ENCODE results near the gene FAM47E.
"Not testable (repeated sequence)": the region's sequence is repeated elsewhere in the genome, so short reads cannot be mapped to it uniquely, and the experiment has no call there.

FAM47E gene

GRCh38 chr4:76278583-76278982 lies 27.1 kb downstream of the FAM47E start:
- no peaks in the 10 kb centered on the region for H3K36me3 ChIP-seq (ENCODE audit: control insufficient read depth, low read length)
- no peaks in the 10 kb centered on the region for H3F3A ChIP-seq (ENCODE audit: control insufficient read depth, insufficient read depth)
- no peak overlapping the region for H3K4me3 ChIP-seq (ENCODE audit: low read length)
- H3K27me3 ChIP-seq (ENCODE audit: control insufficient read depth, low read length): no peaks in the 10 kb centered on the region
- no peaks in the 10 kb centered on the region for H3K4me1 ChIP-seq (ENCODE audit: control insufficient read depth, low read length)
- H4K20me1 ChIP-seq (ENCODE audit: control insufficient read depth, insufficient read depth, low read depth, low read length): no peaks in the 10 kb centered on the region
- no peaks in the 10 kb centered on the region for H3K9me3 ChIP-seq (ENCODE audit: control insufficient read depth, insufficient read depth, low read length)
- TF ChIP-seq EZH2phosphoT487 (IDR thresholded peaks at IDR 0.05; ENCODE audit: borderline replicate concordance, low read length): no peak
- TF ChIP-seq, protein P1, sequence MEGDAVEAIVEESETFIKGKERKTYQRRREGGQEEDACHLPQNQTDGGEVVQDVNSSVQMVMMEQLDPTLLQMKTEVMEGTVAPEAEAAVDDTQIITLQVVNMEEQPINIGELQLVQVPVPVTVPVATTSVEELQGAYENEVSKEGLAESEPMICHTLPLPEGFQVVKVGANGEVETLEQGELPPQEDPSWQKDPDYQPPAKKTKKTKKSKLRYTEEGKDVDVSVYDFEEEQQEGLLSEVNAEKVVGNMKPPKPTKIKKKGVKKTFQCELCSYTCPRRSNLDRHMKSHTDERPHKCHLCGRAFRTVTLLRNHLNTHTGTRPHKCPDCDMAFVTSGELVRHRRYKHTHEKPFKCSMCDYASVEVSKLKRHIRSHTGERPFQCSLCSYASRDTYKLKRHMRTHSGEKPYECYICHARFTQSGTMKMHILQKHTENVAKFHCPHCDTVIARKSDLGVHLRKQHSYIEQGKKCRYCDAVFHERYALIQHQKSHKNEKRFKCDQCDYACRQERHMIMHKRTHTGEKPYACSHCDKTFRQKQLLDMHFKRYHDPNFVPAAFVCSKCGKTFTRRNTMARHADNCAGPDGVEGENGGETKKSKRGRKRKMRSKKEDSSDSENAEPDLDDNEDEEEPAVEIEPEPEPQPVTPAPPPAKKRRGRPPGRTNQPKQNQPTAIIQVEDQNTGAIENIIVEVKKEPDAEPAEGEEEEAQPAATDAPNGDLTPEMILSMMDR (IDR thresholded peaks at IDR 0.05; ENCODE audit: low read depth, low read length, poor library complexity, severe bottlenecking): no peak
- H3K79me2 ChIP-seq (ENCODE audit: control insufficient read depth, low read length): no peaks in the 10 kb centered on the region
- no peak overlapping the region for H3K27ac ChIP-seq (ENCODE audit: low read depth, low read length)
- no peak overlapping the region for H3K4me2 ChIP-seq (ENCODE audit: low read length)
- no peaks in the 10 kb centered on the region for H3K9me2 ChIP-seq (replicated peaks; ENCODE audit: control insufficient read depth, low read length)

DNA sequence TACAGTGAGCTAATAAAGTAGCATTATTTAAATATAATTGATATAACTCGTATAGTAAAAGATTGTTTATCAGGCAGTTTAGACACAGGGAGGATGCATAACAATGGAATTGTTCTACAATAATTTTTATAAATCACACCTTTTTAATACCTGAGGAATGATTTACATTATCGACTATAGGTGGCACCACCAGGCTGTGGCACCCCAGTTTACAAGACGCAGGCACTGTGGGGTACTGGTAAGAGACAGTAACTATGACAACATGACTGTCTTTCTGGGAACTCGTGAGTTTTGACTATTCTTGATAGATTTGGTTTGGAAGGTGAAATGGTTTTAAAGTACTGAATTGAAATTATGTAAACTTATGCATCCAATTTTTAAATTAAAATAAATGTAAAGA lies 27.9 kb downstream of the FAM47E start:
- no peaks in the 10 kb centered on the region for H3K4me1 ChIP-seq (ENCODE audit: control insufficient read depth, low read length)
- H3F3A ChIP-seq (ENCODE audit: control insufficient read depth, insufficient read depth): no peaks in the 10 kb centered on the region
- no peaks in the 10 kb centered on the region for H3K79me2 ChIP-seq (ENCODE audit: control insufficient read depth, low read length)
- H4K20me1 ChIP-seq (ENCODE audit: control insufficient read depth, insufficient read depth, low read depth, low read length): no peaks in the 10 kb centered on the region
- H3K9me3 ChIP-seq (ENCODE audit: control insufficient read depth, insufficient read depth, low read length): no peaks in the 10 kb centered on the region
- H3K4me3 ChIP-seq (ENCODE audit: low read length): no peak overlapping the region
- H3K36me3 ChIP-seq (ENCODE audit: control insufficient read depth, low read length): no peaks in the 10 kb centered on the region
- no peak overlapping the region for H3K27ac ChIP-seq (ENCODE audit: low read depth, low read length)
- H3K4me2 ChIP-seq (ENCODE audit: low read length): no peak overlapping the region
- H3K9me2 ChIP-seq (replicated peaks; ENCODE audit: control insufficient read depth, low read length): no peaks in the 10 kb centered on the region
- TF ChIP-seq EZH2phosphoT487 (IDR thresholded peaks at IDR 0.05; ENCODE audit: borderline replicate concordance, low read length): no peak
- TF ChIP-seq, protein P1 (IDR thresholded peaks at IDR 0.05; ENCODE audit: low read depth, low read length, poor library complexity, severe bottlenecking): no peak
- no peaks in the 10 kb centered on the region for H3K27me3 ChIP-seq (ENCODE audit: control insufficient read depth, low read length)

- Histone ChIP-seq H3K4me2 (ENCODE audit: low read length) (no peak overlapping the region), H3K79me2 (ENCODE audit: control insufficient read depth, low read length) (no peaks in the 10 kb centered on the region), H3K4me1 (ENCODE audit: control insufficient read depth, low read length) (no peaks in the 10 kb centered on the region), H3K4me3 (ENCODE audit: low read length) (no peak overlapping the region), H3K27ac (ENCODE audit: low read depth, low read length) (no peak overlapping the region), H3F3A (ENCODE audit: control insufficient read depth, insufficient read depth) (no peaks in the 10 kb centered on the region), H3K9me2 (replicated peaks; ENCODE audit: control insufficient read depth, low read length) (no peaks in the 10 kb centered on the region), H3K27me3 (ENCODE audit: control insufficient read depth, low read length) (no peaks in the 10 kb centered on the region), H4K20me1 (ENCODE audit: control insufficient read depth, insufficient read depth, low read depth, low read length) (no peaks in the 10 kb centered on the region), H3K9me3 (ENCODE audit: control insufficient read depth, insufficient read depth, low read length) (no peaks in the 10 kb centered on the region), H3K36me3 (ENCODE audit: control insufficient read depth, low read length) (no peaks in the 10 kb centered on the region)
- TF ChIP-seq, protein P1 (IDR thresholded peaks at IDR 0.05; ENCODE audit: low read depth, low read length, poor library complexity, severe bottlenecking): no peak
- TF ChIP-seq EZH2phosphoT487 (IDR thresholded peaks at IDR 0.05; ENCODE audit: borderline replicate concordance, low read length): no peak
Measured at GRCh38 chr4:76280488-76281441, 29.2 kb downstream of the FAM47E start.

- H3K79me2 ChIP-seq (ENCODE audit: control insufficient read depth, low read length); H3K4me3 ChIP-seq (ENCODE audit: low read length): not testable (repeated sequence)
Measured at GRCh38 chr4:76281594-76281993, 30.1 kb downstream of the FAM47E start.

More at GRCh38 chr4:76281594-76281993, 30.1 kb downstream of the FAM47E start:
- H3K4me2 ChIP-seq (ENCODE audit: low read length); H3F3A ChIP-seq (ENCODE audit: control insufficient read depth, insufficient read depth); H4K20me1 ChIP-seq (ENCODE audit: control insufficient read depth, insufficient read depth, low read depth, low read length); H3K4me1 ChIP-seq (ENCODE audit: control insufficient read depth, low read length); H3K9me2 ChIP-seq (replicated peaks; ENCODE audit: control insufficient read depth, low read length); H3K36me3 ChIP-seq (ENCODE audit: control insufficient read depth, low read length); H3K27ac ChIP-seq (ENCODE audit: low read depth, low read length); H3K9me3 ChIP-seq (ENCODE audit: control insufficient read depth, insufficient read depth, low read length); H3K27me3 ChIP-seq (ENCODE audit: control insufficient read depth, low read length): not testable (repeated sequence)

Measured in DOHH2 (cell line).